MM.1S (cell line): ENCODE measurements around the gene VAV3.

Experiments used
- DNase-seq: peaks from one replicate; pipeline ENCODE4 v3.0.0-alpha.2; 2015
- H2AFZ ChIP-seq: fragments of 300-600 bp; sonication (generic); 2 replicates; pipeline ENCODE4 v1.6.0; 2016; ENCODE audit warnings: antibody characterized with exemption, low read length
- H3F3A ChIP-seq: fragments of 300-600 bp; sonication (generic); 2 replicates; pipeline ENCODE4 v1.6.1; 2016; ENCODE audit warnings: mild to moderate bottlenecking, antibody characterized with exemption, low read length, moderate library complexity, mixed read lengths; ENCODE audit not compliant: insufficient read depth
- H3K27ac ChIP-seq: fragments of 300-600 bp; sonication (generic); 2 replicates; pipeline ENCODE4 v1.5.1; 2016; ENCODE audit warnings: mild to moderate bottlenecking, low read length
- H3K27me3 ChIP-seq: fragments of 300-600 bp; sonication (generic); replicated peaks from 2 replicates; pipeline ENCODE4 v1.6.0; 2016; ENCODE audit warnings: low read length; ENCODE audit not compliant: insufficient read depth
- H3K36me3 ChIP-seq: fragments of 300-600 bp; sonication (generic); replicated peaks from 2 replicates; pipeline ENCODE4 v1.6.1; 2016; ENCODE audit warnings: mild to moderate bottlenecking, low read length, mixed read lengths; ENCODE audit not compliant: insufficient read depth
- H3K4me1 ChIP-seq: fragments of 300-600 bp; sonication (generic); 2 replicates; pipeline ENCODE4 v1.6.1; 2016; ENCODE audit warnings: low read length, mixed read lengths
- H3K4me2 ChIP-seq: fragments of 300-600 bp; sonication (generic); 2 replicates; pipeline ENCODE4 v1.6.0; 2016; ENCODE audit warnings: low read depth, low read length
- H3K4me3 ChIP-seq: fragments of 300-600 bp; sonication (generic); 2 replicates; pipeline ENCODE4 v1.5.1; 2016; ENCODE audit warnings: low read length, mixed read lengths
- H3K79me2 ChIP-seq: fragments of 300-600 bp; sonication (generic); 2 replicates; pipeline ENCODE4 v1.6.1; 2016; ENCODE audit warnings: mixed run types, low read length, mixed read lengths
- H3K9ac ChIP-seq: fragments of 300-600 bp; sonication (generic); 2 replicates; pipeline ENCODE4 v1.6.1; 2016; ENCODE audit warnings: low read length, mixed read lengths
- H3K9me2 ChIP-seq: fragments of 300-600 bp; sonication (generic); replicated peaks from 2 replicates; pipeline ENCODE4 v1.6.1; 2016; ENCODE audit warnings: mild to moderate bottlenecking, low read length, mixed read lengths; ENCODE audit not compliant: insufficient read depth
- H3K9me3 ChIP-seq: fragments of 300-600 bp; sonication (generic); replicated peaks from 2 replicates; pipeline ENCODE4 v1.6.1; 2016; ENCODE audit warnings: mild to moderate bottlenecking, low read length, mixed read lengths; ENCODE audit not compliant: insufficient read depth
- H4K20me1 ChIP-seq: fragments of 300-600 bp; sonication (generic); 2 replicates; pipeline ENCODE4 v1.6.1; 2016; ENCODE audit warnings: mild to moderate bottlenecking, low read length, moderate library complexity, mixed read lengths; ENCODE audit not compliant: insufficient read depth
- CTCF ChIP-seq: fragments of 300-600 bp; sonication (generic); IDR thresholded peaks from 2 replicates; pipeline ENCODE4 v1.5.1; 2016; ENCODE audit warnings: antibody characterized with exemption, low read length, mixed read lengths
- EZH2 ChIP-seq: fragments of 300-600 bp; sonication (generic); optimal IDR thresholded peaks from 2 replicates; pipeline ENCODE3; 2017; ENCODE audit warnings: low read depth, mild to moderate bottlenecking, antibody characterized with exemption, low read length, mixed read lengths
- EZH2phosphoT487 ChIP-seq: fragments of 300-600 bp; sonication (generic); IDR thresholded peaks from 2 replicates; pipeline ENCODE4 v1.6.1; 2018; ENCODE audit warnings: antibody characterized with exemption, low read length

The VAV3 gene

GRCh38 chr1:107597290-107597689 lies 367.7 kb downstream of the VAV3 start:
- Histone ChIP-seq H3K27ac (no peak overlapping the region), H3K27me3 (no peaks in the 10 kb centered on the region), H3F3A (peaks cover 5% of the 10 kb centered on the region; the same call in 1 of the 2 replicates), H3K36me3 (no peaks in the 10 kb centered on the region), H3K79me2 (no peaks in the 10 kb centered on the region), H3K9ac (no peak overlapping the region), H3K4me3 (no peak overlapping the region), H3K4me1 (peaks cover 25% of the 10 kb centered on the region), H3K9me3 (no peaks in the 10 kb centered on the region), H3K9me2 (no peaks in the 10 kb centered on the region), H2AFZ (no peak overlapping the region), H4K20me1 (no peaks in the 10 kb centered on the region), H3K4me2 (no peak overlapping the region)
- TF ChIP-seq CTCF (no peak), EZH2phosphoT487 (no peak)
- no peak for DNase-seq

GRCh38 chr1:107594536-107594935 lies 370.4 kb downstream of the VAV3 start:
- no peaks in the 10 kb centered on the region for H3K36me3 ChIP-seq
- H3K4me1 ChIP-seq: peaks cover 30% of the 10 kb centered on the region
- TF ChIP-seq CTCF: no peak
- no peak for TF ChIP-seq EZH2
- no peak for TF ChIP-seq EZH2phosphoT487
- H3K27me3 ChIP-seq: no peaks in the 10 kb centered on the region
- H3K79me2 ChIP-seq: no peaks in the 10 kb centered on the region
- H3K9me3 ChIP-seq: no peaks in the 10 kb centered on the region
- no peak for DNase-seq
- no peak overlapping the region for H3K4me3 ChIP-seq
- H3K9me2 ChIP-seq: no peaks in the 10 kb centered on the region
- no peak overlapping the region for H3K4me2 ChIP-seq
- peak overlapping the region; percentile 65; the same call in 1 of the 2 replicates for H3K27ac ChIP-seq
- H3K9ac ChIP-seq: no peak overlapping the region
- H4K20me1 ChIP-seq: no peaks in the 10 kb centered on the region
- no peak overlapping the region for H2AFZ ChIP-seq
- peaks cover 5% of the 10 kb centered on the region; the same call in 1 of the 2 replicates for H3F3A ChIP-seq

- Histone ChIP-seq H3K27me3 (no peaks in the 10 kb centered on the region), H3K4me3 (no peak overlapping the region; the same call in 1 of the 2 replicates), H3K9me2 (no peaks in the 10 kb centered on the region), H3K9ac (no peak overlapping the region), H4K20me1 (no peaks in the 10 kb centered on the region), H3K4me2 (peak overlapping the region; percentile 41), H2AFZ (peak overlapping the region; percentile 35; the same call in 1 of the 2 replicates), H3K36me3 (no peaks in the 10 kb centered on the region), H3K4me1 (peaks cover 30% of the 10 kb centered on the region), H3K9me3 (no peaks in the 10 kb centered on the region), H3K79me2 (no peaks in the 10 kb centered on the region), H3K27ac (peak overlapping the region; percentile 65; the same call in 1 of the 2 replicates), H3F3A (peaks cover 5% of the 10 kb centered on the region; the same call in 1 of the 2 replicates)
- TF ChIP-seq EZH2phosphoT487 (no peak), EZH2 (no peak), CTCF (no peak)
- peak; percentile 52 for DNase-seq
Measured at GRCh38 chr1:107593501-107594209, 371.3 kb downstream of the VAV3 start.
